Measurements from ENCODE around the gene PMAIP1.
"Not testable (repeated sequence)": the region's sequence is repeated elsewhere in the genome, so short reads cannot be mapped to it uniquely, and the experiment has no call there.

PMAIP1 gene

DNA sequence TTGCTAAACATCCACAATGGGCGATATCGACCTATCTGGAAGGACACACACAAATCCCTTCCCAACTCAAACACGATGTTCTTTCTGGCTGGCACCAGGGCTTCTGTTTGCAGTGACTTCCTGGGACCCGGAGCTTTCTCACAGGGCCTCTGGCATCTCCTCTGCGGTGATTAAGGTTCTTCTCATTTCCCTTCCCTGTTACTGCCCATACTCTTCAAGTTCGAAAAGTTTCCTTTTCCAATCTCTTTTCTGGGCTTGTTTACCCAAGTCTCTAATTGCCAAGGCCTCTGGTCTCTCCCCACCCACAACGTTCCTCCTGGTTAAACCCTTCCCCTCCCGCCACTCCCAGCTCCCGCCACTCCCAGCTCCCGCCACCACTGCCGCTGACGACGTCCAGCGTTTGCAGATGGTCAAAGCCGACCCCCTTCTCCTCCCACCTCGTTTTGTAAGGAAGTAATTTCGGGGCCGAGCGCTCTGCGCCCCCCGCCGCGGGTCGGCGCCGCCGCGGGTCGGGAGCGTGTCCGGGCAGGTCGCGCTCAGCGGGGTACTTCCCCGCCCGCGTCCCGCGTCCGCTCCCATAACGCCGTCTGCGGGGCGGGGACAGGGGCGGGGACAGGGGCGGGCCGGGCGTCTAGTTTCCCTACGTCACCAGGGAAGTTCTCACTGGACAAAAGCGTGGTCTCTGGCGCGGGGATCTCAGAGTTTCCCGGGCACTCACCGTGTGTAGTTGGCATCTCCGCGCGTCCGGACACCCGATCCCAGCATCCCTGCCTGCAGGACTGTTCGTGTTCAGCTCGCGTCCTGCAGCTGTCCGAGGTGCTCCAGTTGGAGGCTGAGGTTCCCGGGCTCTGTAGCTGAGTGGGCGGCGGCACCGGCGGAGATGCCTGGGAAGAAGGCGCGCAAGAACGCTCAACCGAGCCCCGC lies at the start of gene PMAIP1:
Gene PMAIP1, plus strand, starts transcription at position 699 of the 924 bp plus-strand sequence. Its CDS starts 182 bp downstream, at position 881.
- peak; percentile 95 for DNase-seq

DNA sequence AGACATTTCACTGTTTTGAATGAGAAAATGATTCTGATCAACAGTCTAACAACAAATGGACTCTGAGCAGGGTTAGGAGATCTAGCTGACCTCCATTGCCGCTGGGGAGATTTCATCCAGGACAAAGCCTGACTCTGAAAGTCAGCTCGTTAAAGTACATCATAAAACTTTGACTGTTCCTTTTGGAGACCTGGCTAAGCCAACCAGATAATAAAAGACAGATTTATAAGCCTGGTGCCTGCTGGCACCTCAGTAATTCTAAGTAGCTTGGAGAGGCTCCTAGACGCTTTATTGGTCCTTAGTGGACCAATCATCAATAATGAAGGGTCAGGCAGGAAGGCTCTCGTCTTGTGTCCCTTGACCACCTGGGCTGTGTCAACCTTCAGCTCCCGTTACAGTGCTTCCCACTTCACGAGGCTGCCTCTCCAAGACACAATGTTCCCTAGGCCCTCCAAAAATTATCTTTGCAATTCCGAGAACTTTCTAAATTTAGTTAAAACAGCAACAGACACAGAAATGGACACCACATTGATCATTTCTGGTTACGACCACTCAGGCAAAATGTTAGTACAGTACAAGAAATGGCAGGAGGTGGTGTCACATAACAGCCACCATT lies 47.9 kb upstream of the PMAIP1 start:
- DNase-seq: no peak

DNA sequence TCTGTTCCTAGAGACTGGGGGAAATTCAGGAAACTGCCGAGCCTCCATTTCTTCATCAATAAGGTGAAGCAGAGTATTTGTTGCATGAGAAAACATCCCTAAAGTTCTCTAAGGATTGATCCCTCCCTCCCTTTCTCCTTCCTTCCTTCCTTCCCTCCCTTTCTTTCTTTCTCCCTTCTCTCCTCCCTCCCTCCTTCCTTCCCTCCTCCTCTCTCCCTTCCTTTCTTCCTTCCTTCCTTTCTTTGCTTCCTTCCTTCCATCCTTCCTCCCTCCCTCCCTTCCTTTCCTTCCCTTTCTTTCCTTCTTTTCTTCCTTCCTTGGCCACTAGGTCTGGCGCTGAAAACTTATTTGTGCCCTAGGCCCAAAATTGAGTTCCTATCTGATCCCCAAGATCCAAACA lies 47.2 kb upstream of the PMAIP1 start:
- DNase-seq: no peak

DNA sequence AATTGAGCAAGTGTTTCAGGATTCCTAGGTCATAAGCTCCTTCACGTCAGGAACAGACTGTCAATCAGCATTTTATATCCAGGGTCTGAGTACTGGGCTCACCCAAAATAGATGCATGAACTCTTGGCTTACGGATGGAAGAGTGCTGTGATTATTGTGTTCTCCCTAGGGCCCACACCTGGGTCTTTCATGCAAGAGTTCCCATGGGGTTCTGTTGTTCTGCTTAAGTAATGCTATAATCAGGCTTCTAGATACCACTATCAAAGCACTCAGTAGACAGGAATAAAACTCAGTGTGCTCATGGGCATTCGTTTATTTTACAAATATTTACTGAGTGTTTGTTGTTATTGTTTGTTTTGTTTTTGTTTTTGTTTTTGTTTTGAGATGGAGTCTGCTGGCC lies 46.4 kb upstream of the PMAIP1 start:
- no peak for DNase-seq

DNA sequence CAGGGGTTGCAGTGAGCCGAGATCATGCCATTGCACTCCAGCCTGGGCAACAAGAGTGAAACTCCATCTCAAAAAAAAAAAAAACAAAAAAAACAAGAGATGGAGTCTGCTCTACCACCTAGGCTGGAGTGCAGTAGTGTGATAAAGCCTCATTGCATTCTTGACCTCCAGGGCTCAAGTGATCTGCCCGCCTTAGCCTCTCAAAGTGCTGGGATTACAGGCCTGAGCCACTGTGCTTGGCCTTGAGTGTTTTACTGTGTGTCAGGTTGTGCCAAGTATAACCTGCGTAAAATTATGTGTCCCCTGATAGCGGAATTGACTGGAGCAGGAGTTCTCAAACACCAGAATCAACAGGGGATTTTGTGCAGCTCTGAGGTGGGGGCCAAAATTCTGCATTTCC lies 45.8 kb upstream of the PMAIP1 start:
- not testable (repeated sequence) for DNase-seq

DNA sequence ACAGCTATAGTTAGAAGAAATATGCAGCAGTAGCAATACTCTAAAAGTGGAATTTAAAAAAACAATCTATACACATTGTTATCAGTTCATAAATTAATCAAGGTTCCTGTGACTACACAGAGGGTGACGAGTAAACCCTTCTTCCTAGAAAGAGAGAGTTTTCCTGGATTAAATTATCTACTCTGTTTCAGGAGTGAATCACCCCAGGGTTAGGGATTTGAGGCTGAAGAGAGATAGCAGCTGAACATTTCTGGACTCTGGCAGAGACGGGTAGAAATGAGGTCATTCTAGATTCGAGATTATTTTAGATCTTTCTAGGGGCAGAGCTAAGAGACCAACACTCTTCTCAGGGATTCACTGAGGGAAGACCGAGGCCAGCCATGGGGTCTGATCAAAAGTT lies 38.8 kb upstream of the PMAIP1 start:
- DNase-seq: no peak

DNA sequence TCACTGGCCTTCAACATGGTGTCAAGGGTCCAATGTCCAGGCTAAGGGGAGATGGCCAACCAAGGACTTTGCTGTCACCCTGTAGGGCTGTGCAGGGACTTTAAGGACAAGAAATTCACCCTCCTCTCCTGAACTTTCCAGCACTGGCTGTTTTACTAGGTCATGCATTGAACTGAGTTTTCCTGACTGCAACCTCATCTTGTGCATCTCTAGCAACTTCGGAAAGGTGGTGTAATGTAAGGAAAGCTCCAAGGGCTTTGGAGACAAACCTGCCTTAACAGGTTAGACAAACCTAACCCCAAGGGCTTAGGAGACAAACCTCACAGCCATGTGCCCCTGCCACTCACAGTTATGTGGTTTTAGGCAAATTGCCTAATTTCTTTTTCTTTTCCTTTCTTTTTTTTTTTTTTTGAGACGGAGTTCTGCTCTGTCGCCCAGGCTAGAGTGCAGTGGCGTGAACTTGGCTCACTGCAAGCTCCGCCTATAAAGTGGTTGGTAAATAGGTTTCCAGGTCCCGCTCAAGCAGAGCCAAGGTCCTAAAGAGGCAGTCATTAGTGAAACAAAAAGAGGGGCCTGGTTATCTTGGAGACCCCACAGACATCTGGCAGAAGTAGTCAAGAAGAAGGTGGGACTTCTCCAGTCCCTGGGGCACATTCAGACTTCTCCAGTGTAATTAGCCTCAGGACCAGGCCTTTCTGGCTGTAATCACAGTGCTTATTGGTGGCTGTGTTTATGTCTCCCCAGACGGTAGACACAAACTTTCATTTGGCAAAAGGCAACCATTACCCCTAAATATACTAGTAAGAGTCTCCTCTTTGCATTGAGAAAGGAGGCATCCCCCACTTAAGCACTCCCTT lies 37.6 kb upstream of the PMAIP1 start:
- DNase-seq: no peak

DNA sequence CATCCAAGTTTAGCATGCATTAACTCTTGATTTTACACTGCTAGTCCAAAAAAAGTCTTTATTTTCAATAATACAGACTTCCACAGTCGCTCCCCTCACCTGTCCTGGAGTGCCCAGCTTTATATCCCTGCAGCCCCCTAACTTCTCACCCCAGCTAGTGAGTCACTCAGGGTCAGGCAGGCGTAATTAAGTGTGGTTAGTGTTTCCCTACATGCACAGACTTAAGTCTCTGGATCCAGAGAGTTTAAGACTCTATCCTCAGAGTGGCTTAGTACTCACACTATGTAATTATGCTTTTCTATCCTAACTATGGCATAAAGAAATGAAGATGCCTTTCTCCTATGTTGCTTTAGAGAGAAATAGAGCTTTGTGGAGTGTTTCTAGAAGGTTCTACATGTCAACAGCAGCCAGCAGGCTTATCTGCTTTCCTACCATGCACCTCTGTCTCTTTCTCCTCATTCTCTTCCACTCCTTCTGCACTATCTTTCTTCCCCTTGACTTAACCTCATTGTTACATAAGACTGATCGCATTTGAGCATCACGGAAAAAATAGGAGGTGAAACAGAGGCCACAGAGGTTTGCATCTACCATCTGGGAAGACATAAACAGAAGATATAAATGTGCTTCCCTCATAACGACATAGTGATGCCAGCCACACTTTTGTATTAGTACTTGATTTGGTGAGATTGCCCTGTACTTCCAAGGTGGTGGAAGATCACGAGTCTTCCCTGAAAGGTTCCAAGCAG lies 34.4 kb upstream of the PMAIP1 start:
- no peak for DNase-seq

DNA sequence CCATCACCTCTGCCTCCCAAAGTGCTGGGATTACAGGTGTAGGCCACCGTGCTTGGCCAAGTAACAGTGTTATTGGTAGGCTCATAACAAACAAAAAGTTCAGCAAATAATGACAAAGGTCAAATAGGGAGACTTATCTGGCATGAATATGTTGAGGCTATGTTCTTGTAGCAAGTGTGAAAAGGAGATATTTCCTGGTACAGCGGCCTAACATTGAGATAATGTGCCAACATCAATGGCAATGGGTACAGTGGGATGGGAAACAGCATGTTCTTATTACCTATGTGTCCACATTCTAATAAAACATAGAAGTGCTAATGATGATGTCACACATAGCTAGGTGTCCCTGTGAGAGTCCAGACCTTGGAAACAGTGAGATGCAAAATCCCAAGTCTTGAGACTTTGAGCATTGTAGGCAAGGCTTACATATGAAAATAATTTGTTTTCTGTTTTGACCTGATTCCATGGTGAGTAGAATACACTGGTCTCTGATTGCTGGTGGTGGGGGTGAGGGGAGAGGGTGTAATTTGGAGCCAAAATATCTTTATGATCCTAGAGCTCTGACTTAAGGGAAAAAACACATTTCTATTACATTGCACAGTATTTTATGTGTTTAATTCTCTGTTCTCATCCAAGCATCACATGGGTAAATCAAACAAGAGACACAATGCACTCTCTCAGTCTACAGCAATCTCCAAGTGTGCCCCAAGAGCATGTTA lies 33.1 kb upstream of the PMAIP1 start:
- DNase-seq: no peak

DNA sequence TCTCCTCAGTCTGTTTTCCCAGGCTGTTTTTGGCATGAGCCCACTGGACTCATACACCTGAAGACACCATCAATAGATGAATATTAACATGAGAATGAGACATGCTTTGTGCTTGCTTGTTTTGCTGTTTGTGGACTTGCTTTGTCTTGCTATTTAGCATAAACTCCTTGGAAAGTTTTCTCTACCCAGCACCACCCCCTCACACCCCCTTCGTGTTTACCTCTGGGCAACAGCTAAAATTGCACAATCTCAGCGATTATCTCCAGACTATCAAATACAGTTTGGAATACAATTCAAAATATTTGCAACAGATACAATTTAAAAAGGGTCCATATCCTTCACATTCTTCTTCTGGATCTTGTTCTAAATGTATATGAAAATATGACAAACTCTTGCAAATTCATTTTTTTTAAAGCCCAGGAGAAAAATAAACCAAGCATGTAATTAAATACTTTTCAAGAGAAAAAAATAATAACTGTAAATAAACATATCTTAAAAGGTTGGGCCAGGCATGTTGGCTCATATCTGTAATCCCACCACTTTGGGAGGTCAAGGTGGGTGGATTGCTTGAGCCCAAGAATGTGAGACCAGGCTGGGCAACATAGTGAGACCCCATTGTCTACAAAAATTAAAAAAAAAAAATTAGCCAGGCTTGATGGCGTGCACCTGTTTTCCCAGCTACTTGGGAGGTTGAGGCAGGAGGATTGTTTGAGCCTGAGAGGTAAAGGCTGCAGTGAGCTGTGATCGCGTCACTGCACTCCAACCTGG lies 32.3 kb upstream of the PMAIP1 start:
- no peak for DNase-seq

DNA sequence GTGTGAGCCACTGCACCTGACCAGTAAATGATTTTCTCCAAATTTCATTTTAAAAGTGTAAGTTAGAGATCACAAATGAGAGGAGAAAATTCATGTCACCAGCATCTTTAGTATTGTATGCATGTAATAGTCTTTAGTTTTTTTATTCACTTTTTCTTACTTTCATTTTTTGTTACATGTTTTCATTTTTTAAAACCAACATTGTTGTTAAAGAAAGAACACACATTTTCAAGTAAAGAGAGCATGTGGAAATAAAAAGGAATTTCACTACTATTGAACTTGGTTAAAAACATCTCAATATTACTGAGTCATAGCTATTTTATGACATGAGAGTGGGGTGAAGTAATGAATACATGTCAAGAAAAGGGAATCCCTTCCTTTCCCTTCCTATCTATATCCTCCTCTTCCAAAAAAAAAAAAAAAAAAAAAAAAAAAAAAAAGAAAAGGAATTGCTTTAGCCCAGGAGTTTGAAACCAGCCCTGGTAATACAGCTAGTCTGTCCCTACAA lies 29.1 kb upstream of the PMAIP1 start:
- DNase-seq: no peak

DNA sequence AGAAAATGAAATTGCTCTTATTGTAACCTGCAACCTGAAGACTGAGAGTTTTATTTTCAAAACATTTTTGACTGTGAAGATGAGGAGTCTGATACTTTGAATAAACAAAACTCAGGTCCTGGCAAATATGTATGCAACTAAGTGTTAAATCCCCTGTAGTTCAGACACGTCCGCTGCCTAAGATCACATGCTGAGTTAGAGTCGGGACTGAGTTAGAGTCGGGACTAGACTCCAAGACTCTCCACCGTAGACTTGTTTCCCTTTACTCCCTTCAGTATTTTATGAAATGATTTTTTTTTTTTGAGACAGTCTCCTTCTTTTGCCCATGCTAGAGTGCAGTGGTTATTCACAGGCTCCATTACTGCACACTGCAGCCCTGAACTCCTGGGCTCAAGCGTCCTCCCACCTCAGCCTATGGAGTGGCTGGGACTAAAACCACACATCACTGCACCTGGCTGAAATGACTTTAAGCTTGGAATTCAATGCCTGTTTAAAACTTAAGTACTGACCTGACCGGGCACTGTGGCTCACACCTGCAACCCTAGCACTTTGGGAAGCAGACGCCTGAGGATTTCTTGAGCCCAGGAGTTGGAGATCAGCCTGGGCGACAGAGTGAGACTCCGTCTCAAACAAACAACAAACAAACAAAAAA lies 28.0 kb upstream of the PMAIP1 start:
- no peak for DNase-seq

DNA sequence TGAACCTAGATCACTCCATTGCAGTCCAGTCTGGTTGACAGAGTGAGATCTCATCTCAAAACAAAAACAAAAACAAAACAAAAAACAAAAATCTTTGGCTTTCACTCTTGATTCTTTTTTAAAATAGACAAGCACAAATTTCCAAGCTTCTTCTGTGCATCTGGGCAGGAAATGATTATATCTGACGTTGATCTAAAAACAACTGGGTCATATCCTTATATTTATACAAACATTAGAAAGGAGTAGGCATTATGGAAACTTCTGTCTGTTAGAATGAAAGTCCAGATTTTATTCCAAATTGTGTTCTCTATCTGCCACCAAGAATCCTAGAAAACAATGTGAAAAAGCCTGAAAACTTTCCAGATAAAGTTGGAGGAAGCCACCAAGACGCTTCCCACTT lies 26.2 kb upstream of the PMAIP1 start:
- DNase-seq: no peak

DNA sequence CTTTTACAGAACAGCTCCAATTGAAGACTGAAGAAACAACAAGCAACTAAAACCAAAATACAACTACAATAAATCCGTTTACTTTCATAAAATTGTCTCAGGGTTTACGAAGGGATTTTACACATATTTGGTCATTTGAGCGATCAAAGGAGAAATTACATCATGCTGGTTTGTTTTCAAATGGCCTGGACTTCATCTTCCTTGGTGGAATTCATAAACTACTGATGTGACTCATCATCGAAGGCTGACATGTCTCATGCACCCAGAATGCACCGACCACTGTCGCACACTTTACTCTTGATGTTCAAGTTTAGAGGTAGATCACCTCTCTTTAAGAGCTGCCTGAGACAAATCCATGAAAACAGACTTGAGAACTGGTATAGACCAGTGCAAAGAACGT lies 25.6 kb upstream of the PMAIP1 start:
- DNase-seq: no peak

DNA sequence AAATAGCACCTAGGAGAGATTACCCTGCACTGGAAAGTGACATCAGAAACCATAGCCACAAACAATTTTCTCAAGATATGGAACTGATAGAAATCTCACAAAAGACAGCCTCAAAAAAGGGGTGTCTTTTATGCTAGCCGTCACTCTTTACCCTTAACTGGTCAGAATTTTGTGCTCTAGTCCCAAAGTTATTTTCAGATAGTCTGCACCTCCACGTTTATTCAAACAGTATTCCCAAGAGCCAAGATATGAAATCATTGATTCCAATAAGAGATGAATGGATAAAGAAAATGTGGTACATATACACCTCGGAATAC lies 23.5 kb upstream of the PMAIP1 start:
- DNase-seq: no peak

DNA sequence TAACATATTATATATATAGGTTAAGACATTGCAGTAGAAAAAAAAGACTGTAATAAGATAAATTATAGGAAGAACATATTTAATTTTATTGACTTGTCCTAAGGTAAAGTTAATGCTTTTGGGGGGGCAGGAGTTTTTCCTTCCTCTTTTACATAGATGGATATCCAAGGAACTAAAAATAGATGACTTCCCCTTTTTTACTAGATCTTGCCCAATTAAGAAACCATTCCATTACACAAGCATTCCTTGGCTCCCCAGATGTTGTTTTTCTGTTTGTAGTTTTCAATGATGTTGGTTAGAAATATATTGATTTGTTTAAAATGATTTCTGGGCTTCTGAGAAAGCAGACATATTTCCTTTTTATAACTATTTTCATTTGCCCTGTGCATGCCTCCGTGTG lies 22.4 kb upstream of the PMAIP1 start:
- DNase-seq: no peak

DNA sequence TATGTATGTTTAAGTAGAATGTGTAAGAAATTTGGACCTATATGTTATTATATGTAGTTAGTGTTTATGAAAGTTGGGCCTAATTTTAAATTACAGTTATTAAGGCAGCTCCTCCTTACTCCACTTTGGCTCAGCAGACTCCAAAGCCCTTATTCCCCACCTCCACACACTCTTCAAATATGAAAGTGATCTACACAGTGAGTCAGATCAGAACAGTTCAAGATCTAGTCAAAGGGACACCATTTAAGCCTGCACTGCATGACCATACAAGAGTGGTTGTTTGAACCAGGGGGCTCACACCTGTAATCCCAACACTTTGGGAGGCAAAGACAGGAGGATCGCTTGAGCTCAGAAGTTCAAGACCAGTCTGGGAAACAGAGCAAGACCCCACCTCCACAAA lies 21.2 kb upstream of the PMAIP1 start:
- DNase-seq: no peak

DNA sequence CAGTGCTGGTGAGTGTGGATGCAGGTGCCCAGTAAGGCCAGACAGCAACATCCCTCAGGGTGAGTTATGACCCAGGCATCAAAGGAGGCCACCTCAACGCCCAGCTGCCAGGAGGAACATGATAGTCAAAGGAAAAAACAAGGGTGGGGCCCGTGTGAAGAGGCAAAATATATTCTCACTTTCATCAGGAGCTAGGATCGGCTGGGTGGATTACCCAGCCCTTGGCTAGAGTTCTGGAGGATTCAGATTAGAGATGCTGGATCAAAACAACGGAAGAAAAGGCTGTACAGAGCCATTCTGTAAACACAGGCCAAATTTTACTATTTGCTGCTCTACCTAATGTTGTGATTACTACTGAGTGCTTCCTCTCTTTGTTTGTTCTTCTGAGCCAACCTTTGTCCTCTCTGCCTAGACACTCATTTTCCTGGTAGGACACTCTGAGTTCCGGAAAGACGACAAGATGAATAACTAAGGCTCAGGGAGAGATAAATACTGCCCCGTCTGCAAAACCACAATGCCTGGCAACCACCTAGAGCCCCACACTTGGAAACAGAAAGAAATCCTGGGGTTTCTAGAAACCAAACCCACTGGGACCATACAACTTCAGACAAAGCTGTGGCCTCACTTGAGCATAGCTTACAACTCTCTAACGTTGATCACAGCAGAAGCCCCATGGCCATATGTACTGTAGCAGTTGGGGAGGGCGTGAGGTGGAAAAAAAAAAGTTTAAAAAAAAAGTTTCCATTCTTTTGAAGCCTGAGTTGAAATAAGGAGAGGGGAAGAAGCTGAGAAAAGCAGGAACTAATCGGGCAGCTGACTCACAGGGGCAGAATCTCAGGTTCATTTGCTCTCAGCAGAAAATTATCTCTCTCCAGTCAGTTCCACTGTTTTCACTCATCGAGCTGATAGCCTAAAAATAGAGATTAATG lies 17.8 kb upstream of the PMAIP1 start:
- DNase-seq: peak; percentile 35

DNA sequence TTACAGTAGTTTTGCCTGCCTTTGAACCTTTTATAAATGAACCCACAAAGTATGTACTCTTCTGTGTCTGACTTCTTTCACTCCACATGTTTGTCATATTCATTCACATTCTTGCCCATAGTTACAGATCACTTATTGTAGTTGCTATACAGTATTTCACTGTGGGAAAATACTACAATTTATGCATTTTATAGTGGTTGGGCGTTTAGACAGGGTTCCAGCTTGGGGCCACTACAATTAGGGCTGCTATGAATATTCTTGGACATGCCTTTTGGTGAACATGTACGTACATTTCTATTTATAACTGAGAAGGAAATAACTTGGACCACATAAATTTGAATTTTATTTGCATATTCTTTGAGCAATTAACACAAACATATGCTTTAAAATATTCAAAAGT lies 15.4 kb upstream of the PMAIP1 start:
- no peak for DNase-seq

Measured in COR-L47 (cell line).